Renal cortex interstitium (tissue), 15 donors: Measurements from ENCODE around the gene MBD4. TPM values are rescaled to one million over a fixed set of nuclear protein-coding genes. Genes with fewer than 3 reads are reported as not detected.
A peak's percentile ranks its signal among the peaks of the same experiment; 100 is the strongest.
"Not testable (repeated sequence)": the region's sequence is repeated elsewhere in the genome, so short reads cannot be mapped to it uniquely, and the experiment has no call there.

ENCODE experiments used
- DNase-seq, 11 donors: peaks; one replicate each; pipeline ENCODE4 v3.0.0-alpha.2; 2013; ENCODE audit warnings: low read depth in 9 of 11, low spot score in 4 of 11; ENCODE audit errors: extremely low read depth in 1 of 11
- long read RNA-seq, 16 experiments: transcript quantifications; one replicate each; lab custom pipeline, GENCODE V29; 2026
- polyA plus RNA-seq, 3 donors: library from polyadenylated mRNA; unstranded; fragments of 120-200 nt; gene quantifications; one replicate each; pipeline ENCODE4 v1.2.1, GENCODE V29; 2013; ENCODE audit not compliant: insufficient read length in 3 of 3

The MBD4 gene
- polyA plus RNA-seq = 10 to 100 TPM; 43.2 to 53.3 (median 49.5) TPM
- long read RNA-seq, donor 1, partial matches to known transcripts = 7 of 12 reads
- long read RNA-seq, donor 1, other reads (novel, unspliced or antisense) = 0 of 12 reads
- long read RNA-seq, donor 2, partial matches to known transcripts = 13 of 13 reads
- long read RNA-seq, donor 2, other reads (novel, unspliced or antisense) = 0 of 13 reads
- long read RNA-seq, donor 3, partial matches to known transcripts = 52 of 56 reads
- long read RNA-seq, donor 3, other reads (novel, unspliced or antisense) = 0 of 56 reads
- long read RNA-seq, donor 4, partial matches to known transcripts = 5 of 11 reads
- long read RNA-seq, donor 4, other reads (novel, unspliced or antisense) = 0 of 11 reads
- long read RNA-seq, donor 5 = 0 reads
- long read RNA-seq, donor 6, partial matches to known transcripts = 5 of 8 reads
- long read RNA-seq, donor 6, other reads (novel, unspliced or antisense) = 0 of 8 reads
- long read RNA-seq, donor 7, partial matches to known transcripts = 6 of 12 reads
- long read RNA-seq, donor 7, other reads (novel, unspliced or antisense) = 0 of 12 reads
- long read RNA-seq, donor 8, transcript MBD4-203 (8 exons, 2,478 nt) = major isoform, 6 of 22 reads
- long read RNA-seq, donor 8, partial matches to known transcripts = 14 of 22 reads
- long read RNA-seq, donor 8, other reads (novel, unspliced or antisense) = 0 of 22 reads
- long read RNA-seq, donor 9, partial matches to known transcripts = 8 of 11 reads
- long read RNA-seq, donor 9, other reads (novel, unspliced or antisense) = 0 of 11 reads
- long read RNA-seq, donor 10, partial matches to known transcripts = 7 of 7 reads
- long read RNA-seq, donor 10, other reads (novel, unspliced or antisense) = 0 of 7 reads
- long read RNA-seq, donor 11, transcript MBD4-203 (8 exons, 2,478 nt) = major isoform, 5 of 14 reads
- long read RNA-seq, donor 11, partial matches to known transcripts = 8 of 14 reads
- long read RNA-seq, donor 11, other reads (novel, unspliced or antisense) = 0 of 14 reads
- long read RNA-seq, donor 12, partial matches to known transcripts = 0 of 3 reads
- long read RNA-seq, donor 12, other reads (novel, unspliced or antisense) = 0 of 3 reads
- long read RNA-seq, donor 13, transcript MBD4-203 (8 exons, 2,478 nt) = major isoform, 7 of 27 reads
- long read RNA-seq, donor 13, partial matches to known transcripts = 17 of 27 reads
- long read RNA-seq, donor 13, other reads (novel, unspliced or antisense) = 0 of 27 reads
- long read RNA-seq, donor 14, transcript MBD4-203 (8 exons, 2,478 nt) = major isoform, 5 of 35 reads
- long read RNA-seq, donor 14, partial matches to known transcripts = 28 of 35 reads
- long read RNA-seq, donor 14, other reads (novel, unspliced or antisense) = 0 of 35 reads
- long read RNA-seq, donor 15, partial matches to known transcripts = 5 of 8 reads
- long read RNA-seq, donor 15, other reads (novel, unspliced or antisense) = 0 of 8 reads
- long read RNA-seq, donor 16, transcript MBD4-203 (8 exons, 2,478 nt) = major isoform, 6 of 97 reads
- long read RNA-seq, donor 16, partial matches to known transcripts = 80 of 97 reads
- long read RNA-seq, donor 16, other reads (novel, unspliced or antisense) = 0 of 97 reads

DNA sequence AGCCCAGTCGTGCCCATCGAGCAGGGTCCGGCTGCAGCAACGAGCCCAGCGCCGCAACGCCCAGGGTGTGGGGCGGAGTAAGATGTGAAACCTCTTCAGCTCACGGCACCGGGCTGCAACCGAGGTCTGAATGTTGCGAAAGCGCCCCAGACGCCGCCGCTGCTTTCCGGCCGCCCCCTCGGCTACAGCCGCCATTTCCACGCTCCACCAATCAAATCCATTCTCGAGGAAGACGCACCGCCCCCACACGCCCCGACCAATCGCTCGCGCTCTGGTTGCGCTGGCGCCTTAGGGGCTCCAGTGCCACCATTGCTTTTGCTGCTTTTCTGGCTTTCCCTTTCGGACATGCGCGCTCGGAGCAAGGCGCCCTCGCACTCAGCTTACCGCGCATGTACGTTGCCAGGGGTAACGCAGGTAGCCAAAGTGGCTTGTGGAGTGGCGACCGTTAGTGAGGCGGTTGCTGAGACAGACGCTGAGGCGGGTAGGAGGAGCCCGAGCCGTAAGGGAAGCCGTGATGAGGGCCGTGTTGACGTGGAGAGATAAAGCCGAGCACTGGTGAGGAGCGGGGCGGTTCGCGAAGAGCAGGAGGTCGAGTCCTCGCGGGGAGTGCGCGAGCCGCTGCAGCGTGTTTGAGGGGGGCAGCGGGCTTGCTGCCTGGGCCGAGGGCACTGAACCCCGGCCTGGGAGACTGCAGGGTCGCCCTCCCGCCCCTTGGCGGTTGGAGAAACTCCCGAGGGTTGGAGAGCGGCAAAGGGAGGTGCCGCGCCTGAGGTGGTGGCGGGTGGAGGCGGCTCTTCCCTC, at the start of gene MBD4, which contains the start of gene IFT122:
Gene MBD4 (minus strand): TSS at position 132 of the 801 bp plus-strand sequence. CDS start 115 bp downstream, at position 17.
Gene IFT122 (plus strand): TSS at position 408 of the 801 bp plus-strand sequence. CDS start 107 bp downstream, at position 515.
- DNase-seq = peak; percentile 91 to 97 (median 95)

DNA sequence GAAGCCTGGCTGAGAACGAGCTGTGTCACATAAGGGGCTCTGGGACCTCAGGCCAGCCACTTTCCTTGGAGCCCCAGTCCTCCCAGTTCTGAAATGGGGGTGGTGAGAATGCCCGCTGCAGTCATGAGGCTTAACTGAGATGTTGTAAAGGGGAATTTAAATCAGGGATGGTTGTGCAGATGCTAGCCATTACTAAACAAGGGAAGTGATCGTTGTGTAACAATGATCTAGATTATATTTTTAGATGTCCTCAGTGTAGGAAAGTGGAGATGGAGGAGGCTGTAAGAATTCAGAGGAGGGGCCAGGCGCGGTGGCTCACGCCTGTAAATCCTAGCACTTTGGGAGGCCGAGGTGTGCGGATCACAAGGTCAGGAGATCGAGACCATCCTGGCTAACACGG, 49.5 kb upstream of the MBD4 start:
- DNase-seq = not testable (repeated sequence)

DNA sequence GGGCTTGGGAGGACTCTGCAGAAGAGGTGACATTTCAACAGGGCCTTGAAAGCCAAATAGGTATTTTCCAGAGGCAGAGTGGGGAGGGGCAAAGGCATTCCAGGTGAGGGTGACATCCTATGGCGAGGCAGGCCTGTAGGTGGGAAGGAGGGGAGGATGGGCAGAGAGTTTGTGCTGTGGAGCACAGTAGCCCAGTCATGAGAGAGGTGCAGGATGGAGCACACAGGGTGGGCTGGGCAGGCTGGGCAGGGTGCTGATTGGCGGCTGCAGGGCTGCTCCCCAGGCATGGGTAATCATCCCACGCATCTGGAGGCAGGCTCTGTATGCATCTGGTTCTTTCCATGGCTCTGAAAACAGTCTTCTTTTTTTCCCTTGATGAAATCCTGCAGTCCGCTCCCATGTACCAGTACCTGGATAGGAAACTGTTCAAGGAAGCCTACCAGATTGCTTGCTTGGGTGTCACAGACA, 48.2 kb upstream of the MBD4 start:
- not testable (repeated sequence) for DNase-seq

DNA sequence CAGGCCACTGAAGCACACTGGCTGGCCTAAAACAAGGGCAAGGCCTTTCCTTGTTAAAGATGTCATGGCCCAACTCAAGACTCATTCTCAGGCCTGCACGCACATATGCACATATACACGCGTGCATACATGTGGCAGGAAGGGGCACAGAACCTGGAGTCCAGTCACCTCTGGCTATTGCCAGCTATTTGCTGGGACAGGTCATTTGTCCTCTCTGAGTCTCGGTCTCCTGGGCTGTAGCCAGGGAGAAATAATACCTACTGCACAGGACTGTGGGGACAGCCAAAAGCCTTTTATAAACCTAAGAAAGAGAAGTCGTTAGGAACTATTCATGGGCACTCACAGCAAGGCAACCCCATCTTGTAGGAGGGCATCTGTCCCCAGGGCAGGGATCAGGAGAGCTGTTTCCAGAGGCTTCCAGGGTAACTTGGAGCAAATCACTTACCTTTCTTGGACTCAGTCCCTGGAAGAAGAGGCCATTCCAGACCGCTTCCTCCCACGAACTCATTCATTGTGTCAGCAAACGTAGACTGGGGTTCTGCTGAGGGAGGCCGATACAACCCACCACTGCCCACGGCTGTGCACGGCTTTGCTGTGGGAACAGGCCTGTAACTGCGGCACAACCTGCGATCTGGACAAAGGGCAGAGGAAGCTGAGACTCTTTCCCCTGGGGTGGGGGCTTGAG, 47.6 kb upstream of the MBD4 start:
- no peak for DNase-seq

DNA sequence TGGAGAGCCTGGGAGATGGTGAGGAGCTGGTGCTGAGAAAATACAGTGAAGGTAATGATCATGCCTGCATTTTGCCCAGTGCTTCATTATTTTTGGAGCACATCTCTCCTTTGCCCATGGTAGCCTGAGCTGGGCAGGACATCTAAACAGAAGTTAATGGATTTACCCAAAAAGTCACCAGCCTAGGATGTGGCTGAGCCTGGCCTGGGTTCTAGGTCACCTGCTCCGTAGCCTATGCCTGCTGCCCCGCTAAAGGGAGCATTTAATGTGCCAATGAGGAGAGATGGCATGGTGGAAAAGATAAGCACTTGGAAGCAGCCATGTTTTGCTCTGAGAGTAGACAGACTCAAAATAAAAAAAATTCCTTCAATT, 46.9 kb upstream of the MBD4 start:
- no peak for DNase-seq

DNA sequence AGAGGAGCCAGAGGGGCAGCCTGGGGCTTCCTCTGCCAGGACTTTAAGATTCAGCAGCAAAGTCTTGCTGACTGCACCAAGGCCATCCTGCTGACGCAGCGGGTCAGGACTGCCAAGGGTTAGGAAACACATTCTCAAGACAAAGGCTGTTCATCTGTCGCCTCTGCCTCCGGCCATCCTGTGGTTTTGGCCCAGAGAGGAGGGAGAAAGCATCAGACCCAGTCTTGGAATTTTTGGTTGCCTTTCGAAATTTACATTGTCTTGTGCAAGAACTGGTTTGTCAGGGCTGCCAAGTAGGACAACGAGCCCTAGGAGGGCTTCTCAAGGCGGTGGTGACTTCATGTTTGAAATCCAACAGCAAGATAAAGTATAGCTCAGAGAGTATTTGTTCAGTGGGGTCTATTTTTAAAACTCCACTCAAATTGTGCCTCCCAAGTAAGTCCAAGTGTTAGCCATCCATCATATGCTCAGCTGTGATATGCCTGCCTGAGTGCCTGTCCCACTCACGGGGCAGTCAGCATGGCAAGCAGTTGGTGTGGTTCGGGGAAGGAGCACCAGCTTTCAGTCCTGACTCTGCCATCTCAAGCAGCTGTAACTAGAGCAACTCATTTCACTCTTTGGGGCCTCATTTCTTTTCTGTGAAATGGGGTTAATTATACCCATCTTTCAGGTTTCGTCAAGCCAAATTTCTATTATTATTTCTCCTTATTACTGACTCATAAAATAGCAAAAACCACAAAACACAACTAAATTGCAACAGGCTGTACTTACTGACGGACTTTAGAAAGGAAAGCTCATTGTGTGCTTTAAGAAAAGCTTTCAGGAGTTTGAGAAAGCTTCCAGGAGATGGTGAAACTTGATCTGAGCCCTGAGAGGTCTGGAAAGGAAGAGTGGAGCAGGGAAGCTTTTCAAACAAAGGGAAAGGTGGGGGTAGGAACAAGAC, 46.2 kb upstream of the MBD4 start:
- no peak for DNase-seq

DNA sequence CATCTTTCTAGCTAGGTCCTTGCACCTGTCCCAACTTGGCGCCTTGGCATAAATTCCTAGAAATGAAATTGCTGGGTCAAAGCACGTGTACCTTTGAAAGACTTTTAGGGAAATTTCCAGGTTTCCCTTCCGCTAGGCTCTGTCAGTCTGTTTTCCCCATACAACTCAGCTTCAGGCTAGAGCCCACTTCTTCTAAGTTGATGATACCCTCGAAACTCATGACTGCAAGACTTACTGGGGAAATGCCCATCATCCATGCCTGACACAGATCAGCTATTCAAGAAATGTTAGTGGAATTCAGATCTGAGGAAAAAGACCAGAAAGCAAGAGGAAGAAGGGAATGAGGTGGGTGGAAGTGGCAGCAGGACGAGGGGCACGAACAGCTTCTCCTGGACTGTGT, 45.4 kb upstream of the MBD4 start:
- not testable (repeated sequence) for DNase-seq

DNA sequence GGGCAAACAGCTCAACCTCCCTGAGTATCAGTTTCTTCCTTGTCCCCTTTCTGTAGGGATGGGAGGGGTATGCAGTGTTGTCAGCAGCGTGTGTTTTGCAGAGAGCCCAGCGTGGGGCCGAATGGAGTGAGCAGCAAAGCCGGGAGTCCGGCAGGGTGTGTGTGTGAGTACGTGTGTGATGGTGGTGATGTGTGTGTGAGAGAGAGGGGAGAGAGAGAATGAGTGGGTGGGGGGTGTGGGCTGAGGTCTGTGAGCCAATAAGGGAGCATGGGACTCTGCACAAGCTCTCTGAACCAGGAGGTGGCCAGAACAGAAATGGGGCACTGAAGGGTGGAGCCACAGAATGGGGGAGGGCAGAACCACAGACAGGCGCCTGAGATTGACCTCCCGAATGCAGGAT, 44.1 kb upstream of the MBD4 start:
- DNase-seq = no peak

DNA sequence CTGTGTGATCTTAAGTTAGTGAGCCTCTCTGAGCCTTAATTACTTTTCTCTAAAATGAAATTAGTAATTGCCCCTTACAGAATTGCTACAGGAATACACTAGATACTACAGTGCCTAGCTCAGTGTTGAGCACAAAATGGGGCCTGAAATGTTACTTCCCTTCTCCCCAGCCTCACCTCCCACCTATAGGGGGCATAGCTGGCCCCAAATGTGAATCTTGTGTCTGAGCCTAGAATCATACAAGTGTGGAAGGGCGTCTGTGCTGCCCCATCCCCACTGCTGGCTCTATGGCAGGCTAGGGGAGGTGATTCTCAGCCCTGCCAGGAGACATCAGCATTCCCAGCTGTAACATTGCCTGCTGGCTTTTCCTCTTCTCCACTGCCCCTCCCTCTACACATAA, 43.0 kb upstream of the MBD4 start:
- no peak for DNase-seq

DNA sequence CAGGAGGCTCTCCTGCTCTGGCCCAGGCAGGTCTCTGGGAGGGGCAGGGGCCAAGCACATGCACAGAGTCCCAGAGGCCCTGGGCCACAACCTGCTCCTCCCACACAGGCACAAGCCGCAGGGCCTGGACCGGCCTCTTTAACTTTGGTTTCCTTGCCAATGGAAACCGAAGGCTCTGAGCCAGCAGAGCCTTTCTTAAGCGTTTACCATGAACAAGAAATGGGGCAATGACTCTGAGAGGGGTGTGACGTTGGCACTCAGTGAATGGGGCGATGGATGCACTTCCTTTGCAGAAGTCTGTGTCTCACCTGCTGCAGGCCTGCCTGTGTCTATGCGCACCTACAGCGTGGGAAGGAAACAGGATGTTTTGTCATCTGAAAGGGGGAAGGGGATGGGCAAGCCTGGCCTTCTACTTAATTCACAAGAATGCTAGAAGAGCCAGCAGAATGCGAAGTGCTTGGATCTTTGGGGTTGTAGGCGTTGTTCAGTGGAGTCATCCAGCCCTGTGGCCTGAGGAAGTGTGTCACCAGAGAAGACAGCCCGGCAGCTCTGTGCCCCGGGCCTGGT, 42.1 kb upstream of the MBD4 start:
- DNase-seq = no peak

DNA sequence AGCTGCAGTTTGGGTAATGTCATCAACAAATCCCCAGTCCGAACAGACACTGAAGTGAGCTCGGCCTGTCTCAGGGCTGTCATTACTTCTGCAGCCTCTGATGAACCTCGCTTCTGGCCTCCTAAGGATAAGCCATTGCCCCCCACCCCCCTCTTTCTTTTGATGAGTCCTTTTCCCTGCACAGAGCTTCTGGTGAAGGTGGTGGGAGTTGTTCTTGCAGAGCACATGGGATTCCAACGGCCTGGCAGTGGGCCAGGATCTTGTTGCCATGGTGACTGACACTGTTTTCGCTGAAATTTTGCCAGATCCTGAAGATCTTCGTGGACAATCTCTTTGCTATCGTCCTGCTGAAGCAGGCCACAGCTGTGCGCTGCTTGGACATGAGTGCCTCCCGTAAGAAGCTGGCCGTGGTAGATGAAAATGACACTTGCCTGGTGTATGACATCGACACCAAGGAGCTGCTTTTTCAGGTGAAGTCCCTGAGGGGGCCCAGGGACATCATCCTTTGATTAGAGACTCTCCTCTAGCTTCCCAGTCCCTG, 41.5 kb upstream of the MBD4 start:
- DNase-seq = peak in 9 of 11 donors; percentile 13 to 58 (median 35)

DNA sequence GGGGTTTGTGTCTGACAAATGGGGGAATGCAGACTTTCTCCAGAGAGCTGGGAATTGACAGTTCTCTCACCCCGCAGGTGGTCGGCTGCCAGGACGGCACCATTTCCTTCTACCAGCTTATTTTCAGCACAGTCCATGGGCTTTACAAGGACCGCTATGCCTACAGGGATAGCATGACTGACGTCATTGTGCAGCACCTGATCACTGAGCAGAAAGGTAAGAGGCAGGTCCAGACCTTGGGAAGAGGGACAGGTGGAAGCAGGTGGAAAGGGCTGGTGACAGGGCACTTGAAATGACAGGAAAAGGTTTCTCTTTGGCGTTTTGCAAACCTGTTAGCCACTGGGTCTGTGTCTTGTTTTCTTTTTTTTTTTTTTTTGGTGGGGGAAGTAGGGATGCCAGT, 36.8 kb upstream of the MBD4 start:
- DNase-seq = no peak

DNA sequence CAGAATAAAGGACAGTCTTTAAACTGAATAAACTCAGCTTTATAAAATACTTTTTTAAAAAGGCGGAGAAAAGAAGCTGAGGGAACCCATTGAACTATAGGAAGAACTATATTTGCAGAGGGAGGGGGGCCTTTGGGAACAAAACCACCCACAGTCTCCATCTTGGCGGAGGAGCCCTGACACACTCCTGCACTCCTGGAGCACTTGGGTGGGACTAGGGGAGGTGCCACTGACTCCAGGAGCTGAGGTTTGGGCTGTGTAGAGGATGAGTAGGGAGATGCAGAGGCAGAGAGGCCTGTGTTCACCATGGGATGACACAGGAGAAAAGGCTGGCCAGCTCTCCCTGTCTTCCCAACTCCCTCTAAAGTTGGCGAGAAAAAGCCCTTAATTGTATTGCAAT, 36.1 kb upstream of the MBD4 start:
- no peak for DNase-seq

DNA sequence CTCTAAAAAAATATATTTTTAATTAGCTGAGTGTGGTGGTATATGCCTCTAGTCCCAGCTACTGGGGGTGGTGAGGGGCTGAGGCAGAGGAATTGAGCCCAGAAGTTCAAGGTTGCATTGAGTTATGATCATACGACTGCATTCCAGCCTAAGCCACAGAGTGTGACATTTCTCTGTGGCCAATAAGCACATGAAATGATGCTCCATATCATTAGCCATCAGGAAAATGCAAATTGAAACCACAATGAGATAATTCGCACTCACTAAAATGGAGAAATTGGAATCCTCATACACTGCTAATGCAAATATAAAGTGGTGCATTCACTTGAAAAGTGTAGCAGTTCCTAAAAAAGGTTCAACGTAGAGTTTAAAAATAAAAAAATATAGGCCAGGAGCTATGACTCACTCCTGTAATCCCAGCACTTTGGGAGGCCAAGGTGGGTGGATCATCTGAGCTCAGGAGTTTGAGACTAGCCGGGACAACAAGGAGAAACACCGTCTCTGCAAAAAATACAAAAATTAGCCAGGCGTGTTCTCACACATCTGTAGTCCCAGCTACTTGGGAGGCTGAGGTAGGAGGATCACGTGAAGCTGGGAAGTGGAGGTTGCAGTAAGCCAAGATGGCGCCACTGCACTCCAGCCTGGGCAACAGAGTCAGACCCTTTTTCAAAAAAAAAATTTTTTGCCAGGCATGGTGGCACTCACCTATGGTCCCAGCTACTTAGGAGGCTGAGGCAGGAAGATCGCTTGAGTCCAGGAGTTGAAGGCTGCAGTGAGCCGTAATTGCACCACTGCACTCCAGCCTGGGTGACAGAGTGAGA, 35.4 kb upstream of the MBD4 start:
- no peak for DNase-seq

DNA sequence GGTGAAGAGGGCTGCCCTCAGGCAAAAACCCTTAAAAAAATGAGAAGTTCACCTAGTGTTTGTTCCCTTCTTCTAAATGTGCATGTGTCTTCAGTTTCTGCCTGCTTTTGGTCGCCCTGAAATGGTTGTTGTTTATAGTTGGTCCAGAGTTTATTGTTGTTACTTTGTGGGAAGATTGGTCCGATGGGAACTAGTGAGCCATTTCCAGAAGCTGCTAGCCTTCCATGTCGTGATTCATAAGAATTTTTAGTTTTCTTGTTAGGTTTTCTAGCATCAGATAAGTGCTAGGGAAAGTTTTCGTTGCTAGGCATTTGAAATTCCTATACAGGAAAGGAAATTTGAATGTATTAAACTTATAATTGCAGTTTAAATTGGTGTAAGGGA, 34.0 kb upstream of the MBD4 start:
- no peak for DNase-seq
